HG02852 (cell line): Measurements from ENCODE around the gene CNTF.
A peak's percentile ranks its signal among the peaks of the same experiment; 100 is the strongest.
"Not testable (repeated sequence)": the region's sequence is repeated elsewhere in the genome, so short reads cannot be mapped to it uniquely, and the experiment has no call there.

Experiments used
- ATAC-seq: cut with Tn5 transposase; IDR thresholded peaks from one replicate; pipeline ENCODE4 v1.9.1; 2021; ENCODE audit warnings: mild to moderate bottlenecking, moderate library complexity; ENCODE audit not compliant: unreplicated experiment

CNTF gene

GRCh38 chr11:58622344-58622743 is at the start of gene CNTF:
Gene CNTF (plus strand): TSS chr11:58622665. CDS start chr11:58622753, 88 bp downstream.
- no peak for ATAC-seq

- ATAC-seq = not testable (repeated sequence)
Measured at GRCh38 chr11:58572906-58573305, 49.6 kb upstream of the CNTF start.

GRCh38 chr11:58573451-58574104 is 48.9 kb upstream of the CNTF start:
- no peak for ATAC-seq

- ATAC-seq = no peak
Measured at GRCh38 chr11:58574881-58575280, 47.6 kb upstream of the CNTF start.

- no peak for ATAC-seq
Measured at GRCh38 chr11:58575377-58576020, 47.0 kb upstream of the CNTF start, which contains the start of gene LPXN. Gene LPXN (minus strand): TSS chr11:58575856. CDS start chr11:58575772, 84 bp downstream.

- ATAC-seq = no peak
Measured at GRCh38 chr11:58576887-58577471, 45.5 kb upstream of the CNTF start.

GRCh38 chr11:58577555-58578135 is 44.8 kb upstream of the CNTF start:
- ATAC-seq = peak; percentile 44

- ATAC-seq = no peak
Measured at GRCh38 chr11:58578136-58578634, 44.3 kb upstream of the CNTF start.

- peak; percentile 33 for ATAC-seq
Measured at GRCh38 chr11:58578635-58579191, 43.8 kb upstream of the CNTF start, which contains the start of gene ZFP91. Gene ZFP91 (plus strand): TSS chr11:58579063. CDS start chr11:58579282, 219 bp downstream.

- ATAC-seq = peak; percentile 42
Measured at GRCh38 chr11:58579192-58580129, 43.0 kb upstream of the CNTF start.

- ATAC-seq = no peak
Measured at GRCh38 chr11:58580311-58580710, 42.2 kb upstream of the CNTF start.

- ATAC-seq = no peak
Measured at GRCh38 chr11:58582437-58582836, 40.0 kb upstream of the CNTF start.

GRCh38 chr11:58586998-58587397 is 35.5 kb upstream of the CNTF start:
- no peak for ATAC-seq

- no peak for ATAC-seq
Measured at GRCh38 chr11:58591659-58592058, 30.8 kb upstream of the CNTF start.

GRCh38 chr11:58592760-58593472 is 29.5 kb upstream of the CNTF start:
- no peak for ATAC-seq

GRCh38 chr11:58594826-58595225 is 27.6 kb upstream of the CNTF start:
- ATAC-seq = no peak

- ATAC-seq = no peak
Measured at GRCh38 chr11:58596621-58597020, 25.8 kb upstream of the CNTF start.

- no peak for ATAC-seq
Measured at GRCh38 chr11:58597486-58598144, 24.9 kb upstream of the CNTF start.

- no peak for ATAC-seq
Measured at GRCh38 chr11:58600510-58600909, 22.0 kb upstream of the CNTF start.
